ENCODE measurements around the gene ZBTB49.

Gene ZBTB49

DNA sequence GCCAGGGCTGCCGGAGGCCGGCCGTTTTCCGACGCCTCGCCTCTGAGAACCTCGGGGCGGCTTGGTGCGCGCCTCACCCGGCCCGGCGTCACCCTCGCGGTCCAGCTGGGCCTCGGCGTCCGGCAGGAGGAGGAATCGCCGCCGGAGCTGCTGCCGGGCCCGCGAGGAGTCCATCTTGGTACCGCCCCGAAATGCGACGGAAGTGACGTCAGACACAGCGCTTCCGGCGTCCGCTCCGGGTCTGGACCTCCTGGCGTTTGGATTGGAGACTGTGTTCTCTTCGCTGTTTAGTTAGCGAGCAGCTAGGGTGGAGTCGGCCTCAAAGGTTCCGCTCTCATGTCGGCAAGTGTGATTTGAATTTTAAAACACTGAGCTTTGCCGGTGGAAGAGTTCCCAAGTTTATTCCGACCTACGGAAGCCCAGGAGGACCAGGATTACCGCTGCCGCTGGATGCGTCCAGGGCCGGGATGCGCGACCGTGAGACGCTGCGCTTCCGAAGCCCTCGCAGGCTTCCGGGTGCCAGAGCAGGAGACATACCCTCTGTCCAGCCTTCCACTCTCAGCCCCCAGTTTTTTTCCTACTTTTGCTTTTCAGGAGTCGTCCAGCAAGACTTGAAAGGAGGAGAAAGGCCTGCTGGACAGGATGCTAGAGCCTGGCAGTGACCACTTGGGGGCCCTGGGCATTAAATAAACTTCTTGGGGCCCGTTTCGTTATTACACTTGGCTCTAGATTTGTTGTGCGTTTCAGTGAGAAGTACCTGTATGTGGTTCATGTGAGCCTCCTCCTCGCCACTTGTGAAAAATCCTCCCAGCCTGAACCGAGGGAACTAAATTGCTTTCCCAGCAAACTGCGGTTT, 41.8 kb upstream of the ZBTB49 start, which contains the start of gene TMEM128 (continued):
- TF ChIP-seq, protein P1, sequence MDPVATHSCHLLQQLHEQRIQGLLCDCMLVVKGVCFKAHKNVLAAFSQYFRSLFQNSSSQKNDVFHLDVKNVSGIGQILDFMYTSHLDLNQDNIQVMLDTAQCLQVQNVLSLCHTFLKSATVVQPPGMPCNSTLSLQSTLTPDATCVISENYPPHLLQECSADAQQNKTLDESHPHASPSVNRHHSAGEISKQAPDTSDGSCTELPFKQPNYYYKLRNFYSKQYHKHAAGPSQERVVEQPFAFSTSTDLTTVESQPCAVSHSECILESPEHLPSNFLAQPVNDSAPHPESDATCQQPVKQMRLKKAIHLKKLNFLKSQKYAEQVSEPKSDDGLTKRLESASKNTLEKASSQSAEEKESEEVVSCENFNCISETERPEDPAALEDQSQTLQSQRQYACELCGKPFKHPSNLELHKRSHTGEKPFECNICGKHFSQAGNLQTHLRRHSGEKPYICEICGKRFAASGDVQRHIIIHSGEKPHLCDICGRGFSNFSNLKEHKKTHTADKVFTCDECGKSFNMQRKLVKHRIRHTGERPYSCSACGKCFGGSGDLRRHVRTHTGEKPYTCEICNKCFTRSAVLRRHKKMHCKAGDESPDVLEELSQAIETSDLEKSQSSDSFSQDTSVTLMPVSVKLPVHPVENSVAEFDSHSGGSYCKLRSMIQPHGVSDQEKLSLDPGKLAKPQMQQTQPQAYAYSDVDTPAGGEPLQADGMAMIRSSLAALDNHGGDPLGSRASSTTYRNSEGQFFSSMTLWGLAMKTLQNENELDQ (tag by site-specific recombination; IDR thresholded peaks at IDR 0.05; ENCODE audit: low read depth): no peak
- TF ChIP-seq, protein P2, sequence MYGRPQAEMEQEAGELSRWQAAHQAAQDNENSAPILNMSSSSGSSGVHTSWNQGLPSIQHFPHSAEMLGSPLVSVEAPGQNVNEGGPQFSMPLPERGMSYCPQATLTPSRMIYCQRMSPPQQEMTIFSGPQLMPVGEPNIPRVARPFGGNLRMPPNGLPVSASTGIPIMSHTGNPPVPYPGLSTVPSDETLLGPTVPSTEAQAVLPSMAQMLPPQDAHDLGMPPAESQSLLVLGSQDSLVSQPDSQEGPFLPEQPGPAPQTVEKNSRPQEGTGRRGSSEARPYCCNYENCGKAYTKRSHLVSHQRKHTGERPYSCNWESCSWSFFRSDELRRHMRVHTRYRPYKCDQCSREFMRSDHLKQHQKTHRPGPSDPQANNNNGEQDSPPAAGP (tag by site-specific recombination; IDR thresholded peaks at IDR 0.05): peak; percentile 63; the same call in 1 of the 2 replicates
- TF ChIP-seq ZNF777 (tag by site-specific recombination; IDR thresholded peaks at IDR 0.05; ENCODE audit: borderline replicate concordance): no peak
- peak; percentile 41; the same call in 1 of the 2 replicates for TF ChIP-seq KLF1 (tag by site-specific recombination; IDR thresholded peaks at IDR 0.05)
- no peak for TF ChIP-seq ZFP69B (tag by site-specific recombination; IDR thresholded peaks at IDR 0.05)
- TF ChIP-seq WT1 (tag by site-specific recombination; IDR thresholded peaks at IDR 0.05): no peak
- no peak for TF ChIP-seq ZNF146 (tag by site-specific recombination; IDR thresholded peaks at IDR 0.05)
- no peak for TF ChIP-seq ZNF530 (tag by site-specific recombination; IDR thresholded peaks at IDR 0.05; ENCODE audit: low read depth)
- TF ChIP-seq ZNF24 (tag by site-specific recombination; IDR thresholded peaks at IDR 0.05): 0 out of 2 replicates have a peak, but pooled peaks have one; percentile 32
- TF ChIP-seq, protein P3, sequence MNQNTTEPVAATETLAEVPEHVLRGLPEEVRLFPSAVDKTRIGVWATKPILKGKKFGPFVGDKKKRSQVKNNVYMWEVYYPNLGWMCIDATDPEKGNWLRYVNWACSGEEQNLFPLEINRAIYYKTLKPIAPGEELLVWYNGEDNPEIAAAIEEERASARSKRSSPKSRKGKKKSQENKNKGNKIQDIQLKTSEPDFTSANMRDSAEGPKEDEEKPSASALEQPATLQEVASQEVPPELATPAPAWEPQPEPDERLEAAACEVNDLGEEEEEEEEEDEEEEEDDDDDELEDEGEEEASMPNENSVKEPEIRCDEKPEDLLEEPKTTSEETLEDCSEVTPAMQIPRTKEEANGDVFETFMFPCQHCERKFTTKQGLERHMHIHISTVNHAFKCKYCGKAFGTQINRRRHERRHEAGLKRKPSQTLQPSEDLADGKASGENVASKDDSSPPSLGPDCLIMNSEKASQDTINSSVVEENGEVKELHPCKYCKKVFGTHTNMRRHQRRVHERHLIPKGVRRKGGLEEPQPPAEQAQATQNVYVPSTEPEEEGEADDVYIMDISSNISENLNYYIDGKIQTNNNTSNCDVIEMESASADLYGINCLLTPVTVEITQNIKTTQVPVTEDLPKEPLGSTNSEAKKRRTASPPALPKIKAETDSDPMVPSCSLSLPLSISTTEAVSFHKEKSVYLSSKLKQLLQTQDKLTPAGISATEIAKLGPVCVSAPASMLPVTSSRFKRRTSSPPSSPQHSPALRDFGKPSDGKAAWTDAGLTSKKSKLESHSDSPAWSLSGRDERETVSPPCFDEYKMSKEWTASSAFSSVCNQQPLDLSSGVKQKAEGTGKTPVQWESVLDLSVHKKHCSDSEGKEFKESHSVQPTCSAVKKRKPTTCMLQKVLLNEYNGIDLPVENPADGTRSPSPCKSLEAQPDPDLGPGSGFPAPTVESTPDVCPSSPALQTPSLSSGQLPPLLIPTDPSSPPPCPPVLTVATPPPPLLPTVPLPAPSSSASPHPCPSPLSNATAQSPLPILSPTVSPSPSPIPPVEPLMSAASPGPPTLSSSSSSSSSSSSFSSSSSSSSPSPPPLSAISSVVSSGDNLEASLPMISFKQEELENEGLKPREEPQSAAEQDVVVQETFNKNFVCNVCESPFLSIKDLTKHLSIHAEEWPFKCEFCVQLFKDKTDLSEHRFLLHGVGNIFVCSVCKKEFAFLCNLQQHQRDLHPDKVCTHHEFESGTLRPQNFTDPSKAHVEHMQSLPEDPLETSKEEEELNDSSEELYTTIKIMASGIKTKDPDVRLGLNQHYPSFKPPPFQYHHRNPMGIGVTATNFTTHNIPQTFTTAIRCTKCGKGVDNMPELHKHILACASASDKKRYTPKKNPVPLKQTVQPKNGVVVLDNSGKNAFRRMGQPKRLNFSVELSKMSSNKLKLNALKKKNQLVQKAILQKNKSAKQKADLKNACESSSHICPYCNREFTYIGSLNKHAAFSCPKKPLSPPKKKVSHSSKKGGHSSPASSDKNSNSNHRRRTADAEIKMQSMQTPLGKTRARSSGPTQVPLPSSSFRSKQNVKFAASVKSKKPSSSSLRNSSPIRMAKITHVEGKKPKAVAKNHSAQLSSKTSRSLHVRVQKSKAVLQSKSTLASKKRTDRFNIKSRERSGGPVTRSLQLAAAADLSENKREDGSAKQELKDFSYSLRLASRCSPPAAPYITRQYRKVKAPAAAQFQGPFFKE (tag by site-specific recombination; IDR thresholded peaks at IDR 0.05; ENCODE audit: borderline replicate concordance): no peak
- peak; percentile 27; the same call in 1 of the 2 replicates for TF ChIP-seq ZNF394 (tag by site-specific recombination; IDR thresholded peaks at IDR 0.05; ENCODE audit: borderline replicate concordance)
- no peak for TF ChIP-seq PRDM1 (tag by site-specific recombination; IDR thresholded peaks at IDR 0.05)
- 0 out of 2 replicates have a peak, but pooled peaks have one; percentile 50 for TF ChIP-seq KLF16 (tag by site-specific recombination; IDR thresholded peaks at IDR 0.05)
- TF ChIP-seq ZNF76 (tag by site-specific recombination; IDR thresholded peaks at IDR 0.05; ENCODE audit: borderline replicate concordance, low read depth): no peak
- TF ChIP-seq, protein P4, sequence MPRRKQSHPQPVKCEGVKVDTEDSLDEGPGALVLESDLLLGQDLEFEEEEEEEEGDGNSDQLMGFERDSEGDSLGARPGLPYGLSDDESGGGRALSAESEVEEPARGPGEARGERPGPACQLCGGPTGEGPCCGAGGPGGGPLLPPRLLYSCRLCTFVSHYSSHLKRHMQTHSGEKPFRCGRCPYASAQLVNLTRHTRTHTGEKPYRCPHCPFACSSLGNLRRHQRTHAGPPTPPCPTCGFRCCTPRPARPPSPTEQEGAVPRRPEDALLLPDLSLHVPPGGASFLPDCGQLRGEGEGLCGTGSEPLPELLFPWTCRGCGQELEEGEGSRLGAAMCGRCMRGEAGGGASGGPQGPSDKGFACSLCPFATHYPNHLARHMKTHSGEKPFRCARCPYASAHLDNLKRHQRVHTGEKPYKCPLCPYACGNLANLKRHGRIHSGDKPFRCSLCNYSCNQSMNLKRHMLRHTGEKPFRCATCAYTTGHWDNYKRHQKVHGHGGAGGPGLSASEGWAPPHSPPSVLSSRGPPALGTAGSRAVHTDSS (tag by site-specific recombination; IDR thresholded peaks at IDR 0.05): no peak
- TF ChIP-seq, protein P5, sequence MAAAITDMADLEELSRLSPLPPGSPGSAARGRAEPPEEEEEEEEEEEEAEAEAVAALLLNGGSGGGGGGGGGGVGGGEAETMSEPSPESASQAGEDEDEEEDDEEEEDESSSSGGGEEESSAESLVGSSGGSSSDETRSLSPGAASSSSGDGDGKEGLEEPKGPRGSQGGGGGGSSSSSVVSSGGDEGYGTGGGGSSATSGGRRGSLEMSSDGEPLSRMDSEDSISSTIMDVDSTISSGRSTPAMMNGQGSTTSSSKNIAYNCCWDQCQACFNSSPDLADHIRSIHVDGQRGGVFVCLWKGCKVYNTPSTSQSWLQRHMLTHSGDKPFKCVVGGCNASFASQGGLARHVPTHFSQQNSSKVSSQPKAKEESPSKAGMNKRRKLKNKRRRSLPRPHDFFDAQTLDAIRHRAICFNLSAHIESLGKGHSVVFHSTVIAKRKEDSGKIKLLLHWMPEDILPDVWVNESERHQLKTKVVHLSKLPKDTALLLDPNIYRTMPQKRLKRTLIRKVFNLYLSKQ (tag by site-specific recombination; IDR thresholded peaks at IDR 0.05; ENCODE audit: borderline replicate concordance): no peak
- no peak for TF ChIP-seq KLF10 (tag by site-specific recombination; IDR thresholded peaks at IDR 0.05)
- no peak for TF ChIP-seq ZNF391 (tag by site-specific recombination; IDR thresholded peaks at IDR 0.05; ENCODE audit: borderline replicate concordance, low read depth)
- no peak for TF ChIP-seq ZNF155 (tag by site-specific recombination; IDR thresholded peaks at IDR 0.05)
- no peak for TF ChIP-seq HOXA7 (CRISPR knock-in tag; IDR thresholded peaks at IDR 0.05; ENCODE audit: borderline replicate concordance)
- TF ChIP-seq ZNF2 (tag by site-specific recombination; IDR thresholded peaks at IDR 0.05): peak; percentile 83
- TF ChIP-seq, protein P6, sequence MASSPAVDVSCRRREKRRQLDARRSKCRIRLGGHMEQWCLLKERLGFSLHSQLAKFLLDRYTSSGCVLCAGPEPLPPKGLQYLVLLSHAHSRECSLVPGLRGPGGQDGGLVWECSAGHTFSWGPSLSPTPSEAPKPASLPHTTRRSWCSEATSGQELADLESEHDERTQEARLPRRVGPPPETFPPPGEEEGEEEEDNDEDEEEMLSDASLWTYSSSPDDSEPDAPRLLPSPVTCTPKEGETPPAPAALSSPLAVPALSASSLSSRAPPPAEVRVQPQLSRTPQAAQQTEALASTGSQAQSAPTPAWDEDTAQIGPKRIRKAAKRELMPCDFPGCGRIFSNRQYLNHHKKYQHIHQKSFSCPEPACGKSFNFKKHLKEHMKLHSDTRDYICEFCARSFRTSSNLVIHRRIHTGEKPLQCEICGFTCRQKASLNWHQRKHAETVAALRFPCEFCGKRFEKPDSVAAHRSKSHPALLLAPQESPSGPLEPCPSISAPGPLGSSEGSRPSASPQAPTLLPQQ (tag by site-specific recombination; IDR thresholded peaks at IDR 0.05): peak; percentile 67
- TF ChIP-seq TRIM28 (IDR thresholded peaks at IDR 0.05; ENCODE audit: borderline replicate concordance, low read length): peak; percentile 67; the same call in 1 of the 2 replicates
- 0 out of 2 replicates have a peak, but pooled peaks have one; percentile 4 for TF ChIP-seq ZSCAN30 (tag by site-specific recombination; IDR thresholded peaks at IDR 0.05)
- TF ChIP-seq GLIS1 (tag by site-specific recombination; IDR thresholded peaks at IDR 0.05): peak; percentile 64
